GM12878 (cell line): ENCODE results near the gene C16orf95. TPM values are rescaled to one million over a fixed set of nuclear protein-coding genes. Genes with fewer than 3 reads are reported as not detected.

ENCODE experiments used
- ATAC-seq: fragments of 200-7000 bp; cut with Tn5 transposase; 3 replicates; pipeline ENCODE4 v1.9.1; 2020; ENCODE audit warnings: mild to moderate bottlenecking, moderate library complexity
- BruUV-seq: library from RNA; stranded (reverse); fragments of 400-500 nt; replicated peaks from 2 replicates; lab custom pipeline; 2021; lab: Mats Ljungman, UMichigan
- CTCF ChIA-PET: fragments of 300-600 bp; sonication (Branson Sonifier 250); formaldehyde crosslinking; extraction: SDS; loops from one replicate; lab custom pipeline; 2021; ENCODE audit warnings: inconsistent platforms; lab: Yijun Ruan, JAX
- POLR2A ChIA-PET: fragments of 350-600 bp; formaldehyde crosslinking; extraction: SDS; loops from one replicate; lab custom pipeline; 2021; ENCODE audit warnings: inconsistent platforms; lab: Charles Lee
- RAD21 ChIA-PET: fragments of 300-600 bp; sonication (Branson Sonifier 250); formaldehyde crosslinking; loops from one replicate; lab custom pipeline; 2023; ENCODE audit warnings: antibody characterized with exemption; ENCODE audit not compliant: unreplicated experiment; lab: Charles Lee
- SMC1A ChIA-PET: fragments of 300-600 bp; sonication (Branson Sonifier 250); formaldehyde crosslinking; loops from one replicate; lab custom pipeline; 2023; ENCODE audit not compliant: unreplicated experiment, uncharacterized antibody; lab: Charles Lee
- DNase-seq: peaks from one replicate; pipeline ENCODE4 v3.0.0-alpha.2; 2011; ENCODE audit warnings: low read depth, low spot score
- FAIRE-seq: peaks from 3 replicates; lab custom pipeline; 2011; peaks lifted over from hg19 to GRCh38; lab: Jason Lieb, UNC
- H2AFZ ChIP-seq: 2 replicates; pipeline ENCODE4 v1.6.0; 2011; ENCODE audit warnings: low read depth, low read length, control low read depth; ENCODE audit not compliant: control insufficient read depth
- H3K27ac ChIP-seq: 2 replicates; pipeline ENCODE4 v1.5.1; 2011; ENCODE audit warnings: control low read depth; ENCODE audit not compliant: control insufficient read depth, insufficient read depth
- H3K27me3 ChIP-seq, 2 experiments: replicated peaks in 1 of 2; 2 replicates each; pipeline versions ENCODE4 v1.6.0 to v1.6.1; 2011; ENCODE audit warnings: low read length in 1 of 2; ENCODE audit not compliant: control insufficient read depth in 2 of 2, insufficient read depth in 2 of 2
- H3K36me3 ChIP-seq, 2 experiments: 2 replicates each; pipeline ENCODE4 v1.5.1; 2011; ENCODE audit warnings: low read length in 1 of 2; ENCODE audit not compliant: control insufficient read depth in 2 of 2, insufficient read depth in 2 of 2
- H3K4me1 ChIP-seq: 2 replicates; pipeline ENCODE4 v1.6.1; 2011; ENCODE audit warnings: mild to moderate bottlenecking, low read length, moderate library complexity, mixed read lengths; ENCODE audit not compliant: control insufficient read depth, insufficient read depth
- H3K4me2 ChIP-seq: 2 replicates; pipeline ENCODE4 v1.6.0; 2011; ENCODE audit warnings: control low read depth; ENCODE audit not compliant: control insufficient read depth, insufficient read depth
- H3K4me3 ChIP-seq: fragments of 200-600 bp; sonication (generic); 2 replicates; pipeline ENCODE4 v1.5.1; 2016
- H3K79me2 ChIP-seq: 2 replicates; pipeline ENCODE4 v1.6.0; 2011; ENCODE audit warnings: low read length; ENCODE audit not compliant: control insufficient read depth, insufficient read depth
- H3K9ac ChIP-seq: 2 replicates; pipeline ENCODE4 v1.8.0; 2011; ENCODE audit warnings: low read length, control low read depth, mixed read lengths; ENCODE audit not compliant: control insufficient read depth, insufficient read depth
- H3K9me3 ChIP-seq: replicated peaks from 3 replicates; pipeline ENCODE4 v1.5.1; 2011; ENCODE audit warnings: mild to moderate bottlenecking, low read length; ENCODE audit not compliant: control insufficient read depth, insufficient read depth
- H4K20me1 ChIP-seq: 2 replicates; pipeline ENCODE4 v1.6.0; 2011; ENCODE audit not compliant: control insufficient read depth, insufficient read depth
- E4F1 ChIP-seq: fragments of 450-650 bp; IDR thresholded peaks from 2 replicates; pipeline ENCODE4 v1.6.1; 2018; ENCODE audit warnings: borderline replicate concordance, mild to moderate bottlenecking; ENCODE audit not compliant: partially characterized antibody
- IRF4 ChIP-seq: IDR thresholded peaks from 2 replicates; pipeline ENCODE4 v1.6.1; 2011; ENCODE audit warnings: low read depth, low read length
- JUNB ChIP-seq: IDR thresholded peaks from 2 replicates; pipeline ENCODE4 v1.6.1; 2016; ENCODE audit warnings: antibody characterized with exemption, mild to moderate bottlenecking
- LARP7 ChIP-seq: fragments of 450-650 bp; IDR thresholded peaks from 2 replicates; pipeline ENCODE4 v1.6.1; 2017; ENCODE audit warnings: mild to moderate bottlenecking
- POLR2A ChIP-seq: IDR thresholded peaks from 2 replicates; pipeline ENCODE4 v1.6.1; 2011; ENCODE audit warnings: low read depth, mild to moderate bottlenecking, low read length
- SKIL ChIP-seq: fragments of 450-650 bp; IDR thresholded peaks from 2 replicates; pipeline ENCODE4 v1.6.1; 2017; ENCODE audit warnings: mild to moderate bottlenecking, low read depth, inconsistent platforms; ENCODE audit not compliant: poor library complexity, severe bottlenecking
- ZNF217 ChIP-seq: fragments of 450-650 bp; IDR thresholded peaks from 2 replicates; pipeline ENCODE4 v1.6.1; 2017; ENCODE audit warnings: antibody characterized with exemption, mild to moderate bottlenecking
- ZNF687 ChIP-seq: fragments of 450-650 bp; IDR thresholded peaks from 2 replicates; pipeline ENCODE4 v1.6.1; 2017; ENCODE audit warnings: mild to moderate bottlenecking, moderate library complexity
- WGBS: methylation state at CpG from one replicate; pipeline ENCODE4 v1.1.6; 2016; ENCODE audit warnings: low lambda C conversion rate; ENCODE audit not compliant: insufficient replicate concordance, insufficient coverage; ENCODE audit errors: missing lambda C conversion rate; 5-methylcytosine and 5-hydroxymethylcytosine counted together
- in situ Hi-C: fragments of 300-500 bp; cut with MboI; formaldehyde crosslinking; loops from 9 replicates; pipeline ENCODE4 v1.14.3; 2018; ENCODE audit warnings: mixed read lengths
- intact Hi-C: fragments of 100-400 bp; cut with micrococcal nuclease; formaldehyde crosslinking; loops from one replicate; pipeline ENCODE4 v1.14.2; 2022; ENCODE audit not compliant: unreplicated experiment
- polyA plus RNA-seq, 11 experiments: library from polyadenylated mRNA; depleted of rRNA in 4 of 11; unstranded in 6 of 11; stranded (reverse) in 5 of 11; fragments of >200 nt; fragmentation: Nextera tagmentation in 4 of 11; fragmentation: Illumina TruSeq in 1 of 11; extraction: Ambion mirVana in 4 of 11; extraction: Trizol in 1 of 11; gene quantifications; 1 replicate in 1 of 11; 2 replicates in 10 of 11; pipeline versions ENCODE4 v1.2.1 to v1.2.3, GENCODE V29; 2011 to 2016; ENCODE audit warnings: inconsistent platforms in 2 of 11, missing spikeins in 2 of 11, low read depth in 1 of 11
- total RNA-seq, 4 experiments: library from RNA; depleted of rRNA in 3 of 4; stranded (reverse); fragments of >200 nt in 3 of 4; fragmentation: Illumina TruSeq in 1 of 4; extraction: Trizol in 1 of 4; gene quantifications; 2 replicates each; pipeline versions ENCODE4 v1.2.1 to v1.2.3, GENCODE V29; 2013 to 2021

The C16orf95 gene
- total and polyA plus RNA-seq, 10 of the 15 experiments (the other 5 are each of a cell fraction or from before 2014, with no cell fraction given) = 0.90 to 22.7 (median 6.0) TPM

- no peaks in the 10 kb centered on the region for H4K20me1 ChIP-seq
- ChIA-PET POLR2A (interaction anchor here (1.0 to 1.1 kb wide), 2 partner anchors 23 to 44 kb away, joined by 3 to 4 read pairs; partner anchors contain the start of gene FBXO31), SMC1A (no interaction called here), CTCF (interaction anchor here (0.7 kb wide), 1 partner anchor 14 kb away, joined by 3 read pairs; no protein-coding TSS in a partner anchor), RAD21 (no interaction called here)
- no peak overlapping the region for H3K4me3 ChIP-seq
- no peaks in the 10 kb centered on the region for H3K79me2 ChIP-seq
- H3K9ac ChIP-seq = no peak overlapping the region
- ATAC-seq (no peak), FAIRE-seq (no peak), DNase-seq (no peak)
- intact Hi-C loops (no loop called here), in situ Hi-C loops (no loop called here)
- H3K9me3 ChIP-seq = no peaks in the 10 kb centered on the region
- WGBS = 93% methylated on average over 15 of the region's 16 CpGs
- no peak overlapping the region for H3K4me2 ChIP-seq
- TF ChIP-seq IRF4 = no peak
- TF ChIP-seq POLR2A = peak; percentile 6; the same call in 1 of the 2 replicates
- no peak overlapping the region for H2AFZ ChIP-seq
- no peaks in the 10 kb centered on the region for H3K4me1 ChIP-seq
- no peak overlapping the region for H3K27ac ChIP-seq
- H3K36me3 ChIP-seq = peaks cover 24% of the 10 kb centered on the region in 2 experiments
- H3K27me3 ChIP-seq = no peaks in the 10 kb centered on the region
- no TSS peak for BruUV-seq
These were observed 43.8 kb upstream of the C16orf95 start for GRCh38 chr16:87360862-87361610.

GRCh38 chr16:87359121-87359520, 41.9 kb upstream of the C16orf95 start:
- Histone ChIP-seq H3K9me3 (no peaks in the 10 kb centered on the region), H3K27me3 (no peaks in the 10 kb centered on the region), H3K4me1 (no peaks in the 10 kb centered on the region), H3K4me3 (no peak overlapping the region), H3K4me2 (no peak overlapping the region), H4K20me1 (no peaks in the 10 kb centered on the region), H3K27ac (no peak overlapping the region), H3K79me2 (no peaks in the 10 kb centered on the region), H3K9ac (no peak overlapping the region), H3K36me3 (peaks cover 23 to 24% of the 10 kb centered on the region in 2 experiments), H2AFZ (no peak overlapping the region)
- ATAC-seq (no peak), FAIRE-seq (no peak), DNase-seq (no peak)
- ChIA-PET RAD21 (no interaction called here), CTCF (no interaction called here), SMC1A (no interaction called here), POLR2A (no interaction called here)
- intact Hi-C loops = no loop called here
- in situ Hi-C loops = no loop called here
- 98% methylated on average over 7 of the region's 7 CpGs for WGBS
- BruUV-seq = no TSS peak
- TF ChIP-seq SKIL = no peak
- no peak for TF ChIP-seq ZNF217
- TF ChIP-seq JUNB = no peak
- no peak for TF ChIP-seq LARP7
- TF ChIP-seq E4F1 = no peak
- TF ChIP-seq ZNF687 = no peak
